K562 treated with DMSO at 1 percent for 48 hours (cell line): ENCODE data around the gene BRME1. TPM values are rescaled to one million over a fixed set of nuclear protein-coding genes. Genes with fewer than 3 reads are reported as not detected.

Source experiments
- total RNA-seq: library from RNA; unstranded; fragments of 300-600 nt; gene quantifications from 2 replicates; pipeline ENCODE4 v1.2.3, GENCODE V29; 2022; ENCODE audit warnings: low replicate concordance; ENCODE audit errors: extremely low read depth

The BRME1 gene
- not detected in 2 replicates for total RNA-seq

DNA sequence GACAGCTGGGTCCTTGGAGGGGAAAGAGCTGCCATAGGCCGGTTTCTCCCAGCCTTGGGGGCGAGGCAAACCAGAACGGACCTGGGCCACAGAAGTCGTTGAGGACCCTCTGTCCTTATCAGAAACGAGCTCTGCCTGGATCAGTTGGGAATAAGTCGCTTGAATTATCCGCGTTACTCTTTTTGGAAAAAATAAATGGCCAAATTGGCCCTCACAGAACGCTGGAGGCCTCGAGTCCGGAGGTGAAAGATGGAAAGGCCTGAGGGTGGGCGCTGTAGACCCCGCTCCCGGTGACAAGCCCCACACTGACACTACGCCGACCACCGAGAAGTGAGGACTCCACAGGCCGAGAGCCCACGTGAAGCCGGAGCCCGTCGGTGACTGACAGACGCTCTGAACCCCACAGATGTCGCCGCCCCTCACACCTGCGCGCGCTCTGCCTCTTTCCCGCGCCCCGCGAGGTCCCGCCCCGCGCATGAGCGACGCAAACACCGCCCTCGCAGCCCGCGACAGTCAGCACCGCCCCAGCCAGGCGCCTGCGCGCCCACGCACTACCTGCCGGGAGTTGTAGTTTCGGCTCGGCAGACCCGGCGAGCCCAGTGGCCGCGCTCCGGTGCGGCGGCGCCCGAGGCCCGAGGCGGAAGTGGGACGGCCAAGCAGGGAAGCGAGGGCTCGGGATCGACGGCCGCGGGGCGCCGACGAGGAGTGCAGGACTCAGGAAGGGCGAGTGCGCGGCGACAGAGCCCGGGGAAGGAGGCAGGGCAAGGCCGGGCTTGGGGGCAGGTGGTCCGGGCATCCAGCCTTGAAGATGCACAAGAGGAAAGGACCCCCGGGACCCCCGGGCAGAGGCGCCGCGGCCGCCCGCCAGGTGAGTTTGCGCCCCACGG, at the start of gene BRME1, which contains the start of gene CC2D1A:
TSS of gene BRME1 (minus strand) at position 484 of the 887 bp plus-strand sequence. CDS start 1,225 bp downstream, outside the sequence.
TSS of gene CC2D1A (plus strand) at position 568 of the 887 bp plus-strand sequence. CDS start at position 809, 241 bp downstream.

DNA sequence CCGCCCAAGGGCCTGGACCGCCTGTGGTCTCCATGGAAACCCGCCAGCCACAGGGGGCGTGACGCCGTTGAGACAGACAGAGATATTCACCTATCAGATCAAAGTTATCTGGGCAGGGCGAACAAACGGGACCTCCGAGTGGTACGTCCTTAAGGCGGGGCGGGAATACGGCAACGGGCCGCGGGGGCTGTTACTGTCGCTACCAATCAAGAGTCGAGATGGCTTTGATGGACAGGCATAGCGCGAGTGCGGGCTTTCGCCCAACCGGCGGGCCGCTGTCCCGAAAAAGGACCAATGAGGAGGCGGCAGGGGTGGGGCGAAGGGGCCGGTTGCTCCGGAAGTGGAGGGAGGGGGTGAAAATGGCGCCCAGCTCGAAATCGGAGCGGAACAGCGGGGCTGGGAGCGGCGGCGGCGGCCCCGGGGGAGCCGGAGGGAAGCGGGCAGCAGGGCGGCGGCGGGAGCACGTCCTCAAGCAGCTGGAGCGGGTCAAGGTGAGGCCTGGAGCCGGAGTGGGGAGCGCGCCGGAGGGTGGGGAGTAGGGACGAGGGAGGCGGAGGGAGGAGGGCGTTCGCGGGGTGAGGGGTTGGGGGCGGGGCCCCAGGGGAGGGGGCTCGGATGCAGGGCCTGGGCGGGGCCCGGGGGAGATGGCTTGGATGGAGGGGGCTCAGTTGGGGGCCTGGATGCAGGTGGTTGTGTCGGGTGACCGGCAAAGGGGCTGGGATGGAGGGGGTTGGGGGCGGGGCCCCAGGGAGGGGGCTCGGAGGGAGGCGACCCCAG, 46.4 kb upstream of the BRME1 start, which contains the start of gene DCAF15:
TSS of gene DCAF15 (plus strand) at position 356 of the 777 bp plus-strand sequence. CDS start at position 360, 4 bp downstream.

GRCh38 chr19:13938301-13939064, 32.6 kb upstream of the BRME1 start, which contains the start of gene PODNL1:
Gene PODNL1, minus strand, starts transcription at chr19:13938417. Its CDS starts 236 bp downstream, at chr19:13938181.

GRCh38 chr19:13876834-13877233, 29.1 kb downstream of the BRME1 start, which contains the start of gene NANOS3:
Gene NANOS3, plus strand, starts transcription at chr19:13877134. Its CDS starts 115 bp downstream, at chr19:13877249.

Other genes with a start within 250 kb of the BRME1 start
- gene MRI1, start 141.6 kb downstream of the BRME1 start, total RNA-seq: not detected in 2 replicates
- not detected in 2 replicates for gene C19orf53, start 131.7 kb downstream of the BRME1 start, total RNA-seq
- not detected in 2 replicates for gene ZSWIM4, start 110.7 kb downstream of the BRME1 start, total RNA-seq
- not detected in 2 replicates for gene NANOS3, start 29.0 kb downstream of the BRME1 start, total RNA-seq
- gene CC2D1A, start 84 bp upstream of the BRME1 start, total RNA-seq: not detected in 2 replicates
- not detected in 2 replicates for gene PODNL1, start 32.3 kb upstream of the BRME1 start, total RNA-seq
- not detected in 2 replicates for gene DCAF15, start 46.4 kb upstream of the BRME1 start, total RNA-seq
- gene RFX1, start 100.2 kb upstream of the BRME1 start, total RNA-seq: not detected in 2 replicates
- gene RLN3, start 122.0 kb upstream of the BRME1 start, total RNA-seq: not detected in 2 replicates
- gene IL27RA, start 125.6 kb upstream of the BRME1 start, total RNA-seq: not detected in 2 replicates
- not detected in 2 replicates for gene PALM3, start 156.0 kb upstream of the BRME1 start, total RNA-seq
- not detected in 2 replicates for gene MISP3, start 166.7 kb upstream of the BRME1 start, total RNA-seq
- gene C19orf67, start 179.7 kb upstream of the BRME1 start, total RNA-seq: not detected in 2 replicates
- gene SAMD1, start 184.6 kb upstream of the BRME1 start, total RNA-seq: not detected in 2 replicates
- not detected in 2 replicates for gene PRKACA, start 211.6 kb upstream of the BRME1 start, total RNA-seq
- not detected in 2 replicates for gene ASF1B, start 230.5 kb upstream of the BRME1 start, total RNA-seq